Measurements from ENCODE around the gene CAMK4. TPM values are rescaled to one million over a fixed set of nuclear protein-coding genes. Genes with fewer than 3 reads are reported as not detected.
"Not testable (repeated sequence)": the region's sequence is repeated elsewhere in the genome, so short reads cannot be mapped to it uniquely, and the experiment has no call there.

CAMK4 gene
- total RNA-seq, 1 experiment from 2014 or later, result 6.3 TPM

DNA sequence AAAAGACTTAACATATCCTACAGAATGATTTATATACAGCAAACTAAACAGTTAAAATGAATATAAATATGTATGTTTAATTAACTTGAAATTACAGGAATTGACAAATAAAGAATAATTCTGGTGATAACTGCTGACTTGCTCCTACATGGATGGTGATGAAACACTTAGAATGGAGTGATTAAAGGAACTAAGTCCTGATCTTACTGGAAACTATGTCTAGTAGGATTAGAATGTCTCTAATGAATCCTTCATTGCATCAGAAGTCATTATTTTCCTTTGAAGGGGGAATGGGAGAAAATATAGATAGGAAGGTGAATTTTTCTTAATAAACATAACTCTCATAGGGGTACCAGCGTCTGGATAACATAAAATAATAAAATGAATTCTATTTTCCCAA lies 77.1 kb downstream of the CAMK4 start:
- no peaks in the 10 kb centered on the region for H4K20me1 ChIP-seq (ENCODE audit: control insufficient read depth, insufficient read depth, insufficient read length)
- H3K79me1 ChIP-seq (ENCODE audit: insufficient read depth, low read depth, low read length, poor library complexity, severe bottlenecking), result no peaks in the 10 kb centered on the region
- no peaks in the 10 kb centered on the region for H3K27me3 ChIP-seq (ENCODE audit: insufficient read depth, low read length)
- H2AFZ ChIP-seq (ENCODE audit: low read length), result no peak overlapping the region
- no peak overlapping the region for H2BK12ac ChIP-seq (ENCODE audit: insufficient read length, low read depth, low read length)
- Mint-ChIP-seq H3K27ac (no peak overlapping the region), H3K4me3 (no peak overlapping the region), H3K36me3 (ENCODE audit: insufficient read depth in 1 of 3, low read depth in 3 of 3) (peaks cover 14 to 25% (median 17%) of the 10 kb centered on the region in 3 experiments), H3K4me1 (no peaks in the 10 kb centered on the region), H3K9me3 (peaks cover 11 to 15% of the 10 kb centered on the region in 2 experiments), H3K27me3 (ENCODE audit: low read depth) (no peaks in the 10 kb centered on the region)
- no peak overlapping the region for H3K9ac ChIP-seq (ENCODE audit: extremely low read depth, insufficient read length, low read length)
- no peak overlapping the region for H2BK20ac ChIP-seq (ENCODE audit: low read depth, low read length, poor library complexity, severe bottlenecking)
- no peak overlapping the region for H3K4me2 ChIP-seq (ENCODE audit: insufficient read depth, insufficient read length, low read length)
- H3T11ph ChIP-seq (ENCODE audit: low read length), result no peak overlapping the region
- H3K23ac ChIP-seq (ENCODE audit: insufficient read length, low read depth, low read length), result no peak overlapping the region
- no peak overlapping the region for H4K5ac ChIP-seq (ENCODE audit: insufficient read length, low read depth, low read length)
- no peak overlapping the region for H3K4ac ChIP-seq (ENCODE audit: low read depth, low read length)
- no peak for TF ChIP-seq CTCF (conservative IDR thresholded peaks at IDR 0.05)
- no peak overlapping the region for H4K8ac ChIP-seq (replicated peaks; ENCODE audit: insufficient read length, low read depth, low read length)
- no peaks in the 10 kb centered on the region for H3K23me2 ChIP-seq (ENCODE audit: insufficient read length, low read depth, low read length, poor library complexity, severe bottlenecking)
- WGBS (ENCODE audit: extremely low coverage, insufficient read length, low lambda C conversion rate), result no CpG with 5 or more reads among the region's 1 CpG
- no peak overlapping the region for H4K91ac ChIP-seq (ENCODE audit: insufficient read length, low read depth, low read length)
- no peak overlapping the region for H2BK120ac ChIP-seq (ENCODE audit: low read depth, low read length, poor library complexity, severe bottlenecking)
- H3K14ac ChIP-seq (ENCODE audit: insufficient read depth, low read length), result no peak overlapping the region
- H3K18ac ChIP-seq (ENCODE audit: insufficient read length, low read depth, low read length), result no peak overlapping the region
- no peak overlapping the region for H2AK5ac ChIP-seq (ENCODE audit: insufficient read length, low read length)
- no peak overlapping the region for H3K27ac ChIP-seq (ENCODE audit: insufficient read length, low read depth, low read length)
- H2BK15ac ChIP-seq (ENCODE audit: low read depth, low read length), result no peak overlapping the region
- DNase-seq, result no peak
- no peaks in the 10 kb centered on the region for H3K4me1 ChIP-seq (ENCODE audit: insufficient read depth, low read length)
- H2BK5ac ChIP-seq (ENCODE audit: insufficient read length, low read length), result no peak overlapping the region
- H3K79me2 ChIP-seq (ENCODE audit: insufficient read depth, low read length), result no peaks in the 10 kb centered on the region
- no peaks in the 10 kb centered on the region for H3K9me3 ChIP-seq (ENCODE audit: control insufficient read depth, low read depth, low read length)
- H3K56ac ChIP-seq (ENCODE audit: insufficient read length, low read depth, low read length), result no peak overlapping the region

DNA sequence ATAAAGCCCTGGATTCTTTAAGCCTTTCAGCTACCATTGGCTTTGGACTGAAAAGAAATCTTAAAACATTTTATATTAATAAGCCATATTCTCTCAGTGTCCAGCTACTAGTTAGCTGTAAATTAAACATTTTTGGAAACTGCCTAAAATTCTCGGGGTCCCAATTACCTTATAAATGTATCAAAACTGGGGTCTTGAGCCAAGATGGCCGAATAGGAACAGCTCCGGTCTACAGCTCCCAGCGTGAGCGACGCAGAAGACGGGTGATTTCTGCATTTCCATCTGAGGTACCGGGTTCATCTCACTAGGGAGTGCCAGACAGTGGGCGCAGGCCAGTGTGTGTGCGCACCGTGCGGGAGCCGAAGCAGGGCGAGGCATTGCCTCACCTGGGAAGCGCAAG lies 77.9 kb downstream of the CAMK4 start:
- H2BK12ac ChIP-seq (ENCODE audit: insufficient read length, low read depth, low read length); H2AK5ac ChIP-seq (ENCODE audit: insufficient read length, low read length); H4K91ac ChIP-seq (ENCODE audit: insufficient read length, low read depth, low read length); H3K4me2 ChIP-seq (ENCODE audit: insufficient read depth, insufficient read length, low read length); H3K23ac ChIP-seq (ENCODE audit: insufficient read length, low read depth, low read length); H3K27me3 Mint-ChIP-seq (ENCODE audit: low read depth); H3K79me2 ChIP-seq (ENCODE audit: insufficient read depth, low read length); H3T11ph ChIP-seq (ENCODE audit: low read length); H3K27ac ChIP-seq (ENCODE audit: insufficient read length, low read depth, low read length); H4K8ac ChIP-seq (replicated peaks; ENCODE audit: insufficient read length, low read depth, low read length); H2AFZ ChIP-seq (ENCODE audit: low read length); H3K27ac Mint-ChIP-seq; H3K27me3 ChIP-seq (ENCODE audit: insufficient read depth, low read length); H3K56ac ChIP-seq (ENCODE audit: insufficient read length, low read depth, low read length); H3K23me2 ChIP-seq (ENCODE audit: insufficient read length, low read depth, low read length, poor library complexity, severe bottlenecking); H2BK120ac ChIP-seq (ENCODE audit: low read depth, low read length, poor library complexity, severe bottlenecking); H3K9ac ChIP-seq (ENCODE audit: extremely low read depth, insufficient read length, low read length); DNase-seq; H3K9me3 ChIP-seq (ENCODE audit: control insufficient read depth, low read depth, low read length); H3K4me1 Mint-ChIP-seq; H3K79me1 ChIP-seq (ENCODE audit: insufficient read depth, low read depth, low read length, poor library complexity, severe bottlenecking); H2BK5ac ChIP-seq (ENCODE audit: insufficient read length, low read length); H3K4me1 ChIP-seq (ENCODE audit: insufficient read depth, low read length); H4K20me1 ChIP-seq (ENCODE audit: control insufficient read depth, insufficient read depth, insufficient read length); H2BK20ac ChIP-seq (ENCODE audit: low read depth, low read length, poor library complexity, severe bottlenecking); H3K4ac ChIP-seq (ENCODE audit: low read depth, low read length); H4K5ac ChIP-seq (ENCODE audit: insufficient read length, low read depth, low read length); H2BK15ac ChIP-seq (ENCODE audit: low read depth, low read length); H3K14ac ChIP-seq (ENCODE audit: insufficient read depth, low read length): not testable (repeated sequence)
- peak overlapping the region; percentile 85 for H3K18ac ChIP-seq (ENCODE audit: insufficient read length, low read depth, low read length)
- Mint-ChIP-seq H3K36me3 (ENCODE audit: insufficient read depth in 1 of 3, low read depth in 3 of 3) (peaks cover 14 to 25% (median 17%) of the 10 kb centered on the region in 3 experiments), H3K9me3 (peaks cover 11 to 15% of the 10 kb centered on the region in 2 experiments), H3K4me3 (peak overlapping the region in 1 of 2 experiments; percentile 32; a peak in 2 of 5 replicates)
- no CpG with 5 or more reads among the region's 15 CpGs for WGBS (ENCODE audit: extremely low coverage, insufficient read length, low lambda C conversion rate)
